WTC11 (cell line): ENCODE measurements around the gene PRSS8. TPM values are rescaled to one million over a fixed set of nuclear protein-coding genes. Genes with fewer than 3 reads are reported as not detected.
"Not testable (repeated sequence)": the region's sequence is repeated elsewhere in the genome, so short reads cannot be mapped to it uniquely, and the experiment has no call there.

Experiments used
- ATAC-seq: fragments of 200-7000 bp; cut with Tn5 transposase; 2 replicates; pipeline ENCODE4 v1.10.0; 2021; ENCODE audit warnings: mild to moderate bottlenecking, moderate library complexity
- CTCF ChIA-PET: fragments of 300-600 bp; sonication (Branson Sonifier 250); formaldehyde crosslinking; loops from one replicate; lab custom pipeline; 2021; ENCODE audit warnings: antibody characterized with exemption; lab: Charles Lee
- POLR2A ChIA-PET: fragments of 350-600 bp; sonication (Branson Sonifier 250); formaldehyde crosslinking; loops from one replicate; lab custom pipeline; 2021; ENCODE audit warnings: antibody characterized with exemption; lab: Charles Lee
- DNase-seq: peaks from one replicate; pipeline ENCODE4 v3.0.0; 2021; ENCODE audit warnings: low spot score
- H3K27ac Mint-ChIP-seq: 2 replicates; pipeline ENCODE4 v1.8.0; 2021; ENCODE audit warnings: mixed read lengths
- H3K27me3 Mint-ChIP-seq: 2 replicates; pipeline ENCODE4 v1.8.0; 2021; ENCODE audit warnings: low read depth, mild to moderate bottlenecking, moderate library complexity, mixed read lengths
- H3K36me3 Mint-ChIP-seq: 2 replicates; pipeline ENCODE4 v1.8.0; 2021; ENCODE audit warnings: mixed read lengths
- H3K4me1 Mint-ChIP-seq: 2 replicates; pipeline ENCODE4 v1.8.0; 2022; ENCODE audit warnings: mixed read lengths
- H3K4me3 Mint-ChIP-seq: 2 replicates; pipeline ENCODE4 v1.8.0; 2021; ENCODE audit warnings: mild to moderate bottlenecking, moderate library complexity, mixed read lengths
- H3K9me3 Mint-ChIP-seq: 2 replicates; pipeline ENCODE4 v1.8.0; 2021; ENCODE audit warnings: mixed read lengths
- ATF2 ChIP-seq: sonication (generic); formaldehyde crosslinking; IDR thresholded peaks from 2 replicates; pipeline ENCODE4 v1.8.1; 2022; ENCODE audit warnings: low read depth, missing genetic modification reagents, borderline replicate concordance
- CREB1 ChIP-seq: sonication (generic); formaldehyde crosslinking; IDR thresholded peaks from 2 replicates; pipeline ENCODE4 v1.8.0; 2023; ENCODE audit warnings: mild to moderate bottlenecking, missing genetic modification reagents
- CREM ChIP-seq: sonication (generic); formaldehyde crosslinking; IDR thresholded peaks from 2 replicates; pipeline ENCODE4 v1.8.1; 2022; ENCODE audit warnings: mild to moderate bottlenecking, missing genetic modification reagents, moderate library complexity
- ELF4 ChIP-seq: sonication (generic); formaldehyde crosslinking; IDR thresholded peaks from 2 replicates; pipeline ENCODE4 v1.8.1; 2022; ENCODE audit warnings: low read depth, mild to moderate bottlenecking, moderate library complexity, missing genetic modification reagents
- GRHL2 ChIP-seq: fragments of 250-450 bp; sonication (Bioruptor Pico); IDR thresholded peaks from 2 replicates; pipeline ENCODE4 v1.8.0; 2022; ENCODE audit warnings: mild to moderate bottlenecking, moderate library complexity; ENCODE audit not compliant: insufficient replicate concordance, severe bottlenecking
- GTF2I ChIP-seq: fragments of 250-450 bp; sonication (Bioruptor Pico); conservative IDR thresholded peaks from 2 replicates; pipeline ENCODE4 v1.4.0; 2021; ENCODE audit warnings: mild to moderate bottlenecking
- HMGA2 ChIP-seq: fragments of 250-450 bp; sonication (Bioruptor Pico); IDR thresholded peaks from 2 replicates; pipeline ENCODE4 v1.4.0; 2021; ENCODE audit warnings: mild to moderate bottlenecking, moderate library complexity
- JAZF1 ChIP-seq: fragments of 250-450 bp; sonication (Bioruptor Pico); IDR thresholded peaks from 2 replicates; pipeline ENCODE4 v1.9.0; 2021; ENCODE audit warnings: moderate library complexity, mild to moderate bottlenecking, inconsistent platforms
- NR1H2 ChIP-seq: sonication (generic); formaldehyde crosslinking; IDR thresholded peaks from 2 replicates; pipeline ENCODE4 v1.9.0; 2021; ENCODE audit warnings: mild to moderate bottlenecking, moderate library complexity, missing genetic modification reagents
- NR2C2 ChIP-seq: sonication (generic); formaldehyde crosslinking; IDR thresholded peaks from 2 replicates; pipeline ENCODE4 v1.8.0; 2022; ENCODE audit warnings: mild to moderate bottlenecking, missing genetic modification reagents
- PRDM15 ChIP-seq: sonication (generic); formaldehyde crosslinking; IDR thresholded peaks from 2 replicates; pipeline ENCODE4 v1.8.0; 2022; ENCODE audit warnings: missing genetic modification reagents
- RORB ChIP-seq: fragments of 250-450 bp; sonication (Bioruptor Pico); IDR thresholded peaks from 2 replicates; pipeline ENCODE4 v1.9.0; 2021; ENCODE audit warnings: mild to moderate bottlenecking
- TEAD4 ChIP-seq: sonication (generic); formaldehyde crosslinking; IDR thresholded peaks from 2 replicates; pipeline ENCODE4 v1.8.0; 2022; ENCODE audit warnings: mild to moderate bottlenecking, missing genetic modification reagents
- ZBTB43 ChIP-seq: sonication (generic); formaldehyde crosslinking; IDR thresholded peaks from 2 replicates; pipeline ENCODE4 v1.8.1; 2023; ENCODE audit warnings: mild to moderate bottlenecking, missing genetic modification reagents
- ZNF138 ChIP-seq: sonication (generic); formaldehyde crosslinking; conservative IDR thresholded peaks from 2 replicates; pipeline ENCODE4 v1.8.1; 2022; ENCODE audit warnings: mild to moderate bottlenecking, moderate library complexity, missing genetic modification reagents
- ZNF263 ChIP-seq: sonication (generic); formaldehyde crosslinking; IDR thresholded peaks from 2 replicates; pipeline ENCODE4 v1.8.1; 2022; ENCODE audit warnings: low read depth, mild to moderate bottlenecking, moderate library complexity, missing genetic modification reagents
- ZNF281 ChIP-seq: sonication (generic); formaldehyde crosslinking; IDR thresholded peaks from 2 replicates; pipeline ENCODE4 v1.8.0; 2023; ENCODE audit warnings: mild to moderate bottlenecking, missing genetic modification reagents
- total RNA-seq: library from RNA; stranded (reverse); gene quantifications from 3 replicates; pipeline ENCODE4 v1.2.3, GENCODE V29; 2021
- TF ChIP-seq, protein P1 (sequence below): fragments of 250-450 bp; sonication (Bioruptor Pico); IDR thresholded peaks from 2 replicates; pipeline ENCODE4 v1.9.0; 2021; ENCODE audit warnings: mild to moderate bottlenecking, borderline replicate concordance
- TF ChIP-seq, protein P2 (sequence below): sonication (generic); formaldehyde crosslinking; IDR thresholded peaks from 2 replicates; pipeline ENCODE4 v1.8.0; 2023; ENCODE audit warnings: missing genetic modification reagents
- TF ChIP-seq, protein P3 (sequence below): fragments of 250-450 bp; sonication (Bioruptor Pico); IDR thresholded peaks from 2 replicates; pipeline ENCODE4 v1.9.0; 2021; ENCODE audit warnings: moderate library complexity, mild to moderate bottlenecking, inconsistent platforms, borderline replicate concordance

Gene PRSS8
- total RNA-seq, 1 experiment from 2014 or later, result 78.8 TPM

- no peak for TF ChIP-seq ZBTB43
- no peak for TF ChIP-seq ZNF281 (CRISPR knock-in tag)
- no peak for TF ChIP-seq NR2C2
- TF ChIP-seq ZNF263 (CRISPR knock-in tag), result no peak
- TF ChIP-seq GTF2I, result no peak
- TF ChIP-seq CREM (CRISPR knock-in tag), result no peak
- no peak for TF ChIP-seq NR1H2 (CRISPR knock-in tag)
- no peak for TF ChIP-seq RORB (CRISPR knock-in tag)
- no peak for TF ChIP-seq ZNF138
- TF ChIP-seq, protein P1, sequence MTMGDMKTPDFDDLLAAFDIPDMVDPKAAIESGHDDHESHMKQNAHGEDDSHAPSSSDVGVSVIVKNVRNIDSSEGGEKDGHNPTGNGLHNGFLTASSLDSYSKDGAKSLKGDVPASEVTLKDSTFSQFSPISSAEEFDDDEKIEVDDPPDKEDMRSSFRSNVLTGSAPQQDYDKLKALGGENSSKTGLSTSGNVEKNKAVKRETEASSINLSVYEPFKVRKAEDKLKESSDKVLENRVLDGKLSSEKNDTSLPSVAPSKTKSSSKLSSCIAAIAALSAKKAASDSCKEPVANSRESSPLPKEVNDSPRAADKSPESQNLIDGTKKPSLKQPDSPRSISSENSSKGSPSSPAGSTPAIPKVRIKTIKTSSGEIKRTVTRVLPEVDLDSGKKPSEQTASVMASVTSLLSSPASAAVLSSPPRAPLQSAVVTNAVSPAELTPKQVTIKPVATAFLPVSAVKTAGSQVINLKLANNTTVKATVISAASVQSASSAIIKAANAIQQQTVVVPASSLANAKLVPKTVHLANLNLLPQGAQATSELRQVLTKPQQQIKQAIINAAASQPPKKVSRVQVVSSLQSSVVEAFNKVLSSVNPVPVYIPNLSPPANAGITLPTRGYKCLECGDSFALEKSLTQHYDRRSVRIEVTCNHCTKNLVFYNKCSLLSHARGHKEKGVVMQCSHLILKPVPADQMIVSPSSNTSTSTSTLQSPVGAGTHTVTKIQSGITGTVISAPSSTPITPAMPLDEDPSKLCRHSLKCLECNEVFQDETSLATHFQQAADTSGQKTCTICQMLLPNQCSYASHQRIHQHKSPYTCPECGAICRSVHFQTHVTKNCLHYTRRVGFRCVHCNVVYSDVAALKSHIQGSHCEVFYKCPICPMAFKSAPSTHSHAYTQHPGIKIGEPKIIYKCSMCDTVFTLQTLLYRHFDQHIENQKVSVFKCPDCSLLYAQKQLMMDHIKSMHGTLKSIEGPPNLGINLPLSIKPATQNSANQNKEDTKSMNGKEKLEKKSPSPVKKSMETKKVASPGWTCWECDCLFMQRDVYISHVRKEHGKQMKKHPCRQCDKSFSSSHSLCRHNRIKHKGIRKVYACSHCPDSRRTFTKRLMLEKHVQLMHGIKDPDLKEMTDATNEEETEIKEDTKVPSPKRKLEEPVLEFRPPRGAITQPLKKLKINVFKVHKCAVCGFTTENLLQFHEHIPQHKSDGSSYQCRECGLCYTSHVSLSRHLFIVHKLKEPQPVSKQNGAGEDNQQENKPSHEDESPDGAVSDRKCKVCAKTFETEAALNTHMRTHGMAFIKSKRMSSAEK (CRISPR knock-in tag), result no peak
- TF ChIP-seq GRHL2, result no peak
- peak; percentile 10; the same call in 1 of the 2 replicates for TF ChIP-seq HMGA2 (CRISPR knock-in tag)
- TF ChIP-seq JAZF1 (CRISPR knock-in tag), result no peak
- TF ChIP-seq, protein P2, sequence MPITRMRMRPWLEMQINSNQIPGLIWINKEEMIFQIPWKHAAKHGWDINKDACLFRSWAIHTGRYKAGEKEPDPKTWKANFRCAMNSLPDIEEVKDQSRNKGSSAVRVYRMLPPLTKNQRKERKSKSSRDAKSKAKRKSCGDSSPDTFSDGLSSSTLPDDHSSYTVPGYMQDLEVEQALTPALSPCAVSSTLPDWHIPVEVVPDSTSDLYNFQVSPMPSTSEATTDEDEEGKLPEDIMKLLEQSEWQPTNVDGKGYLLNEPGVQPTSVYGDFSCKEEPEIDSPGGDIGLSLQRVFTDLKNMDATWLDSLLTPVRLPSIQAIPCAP (CRISPR knock-in tag), result no peak
- TF ChIP-seq, protein P3, sequence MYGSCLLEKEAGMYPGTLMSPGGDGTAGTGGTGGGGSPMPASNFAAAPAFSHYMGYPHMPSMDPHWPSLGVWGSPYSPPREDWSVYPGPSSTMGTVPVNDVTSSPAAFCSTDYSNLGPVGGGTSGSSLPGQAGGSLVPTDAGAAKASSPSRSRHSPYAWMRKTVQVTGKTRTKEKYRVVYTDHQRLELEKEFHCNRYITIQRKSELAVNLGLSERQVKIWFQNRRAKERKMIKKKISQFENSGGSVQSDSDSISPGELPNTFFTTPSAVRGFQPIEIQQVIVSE (CRISPR knock-in tag), result no peak
- no peak for TF ChIP-seq PRDM15 (CRISPR knock-in tag)
- TF ChIP-seq CREB1 (CRISPR knock-in tag), result no peak
- TF ChIP-seq TEAD4 (CRISPR knock-in tag), result no peak
- no peak for TF ChIP-seq ELF4 (CRISPR knock-in tag)
- no peak for TF ChIP-seq ATF2 (CRISPR knock-in tag)
- TF ChIP-seq, all 79 proteins: peak for 6
Observed at GRCh38 chr16:31105677-31106213, 29.8 kb downstream of the PRSS8 start (continued).

- H3K27me3 Mint-ChIP-seq, result peaks cover 11% of the 10 kb centered on the region
- H3K9me3 Mint-ChIP-seq, POLR2A ChIA-PET, ATAC-seq, H3K27ac Mint-ChIP-seq, H3K4me3 Mint-ChIP-seq, H3K4me1 Mint-ChIP-seq, H3K36me3 Mint-ChIP-seq, DNase-seq: not testable (repeated sequence)
- CTCF ChIA-PET, result interaction anchor here (0.6 to 3.3 kb wide), 5 partner anchors 41 to 333 kb away, joined by 3 to 11 read pairs (median 4); partner anchors contain the start of gene HSD3B7
Observed at GRCh38 chr16:31100876-31101641, 34.5 kb downstream of the PRSS8 start.
